HCT116 (cell line): Measurements from ENCODE around the gene SAMD13.

ENCODE experiments used
- CEBPB ChIP-seq: IDR thresholded peaks from 2 replicates; pipeline ENCODE4 v1.6.1; 2012; ENCODE audit warnings: low read depth
- EZH2 ChIP-seq: fragments of 200-600 bp; sonication (generic); IDR thresholded peaks from 2 replicates; pipeline ENCODE4 v1.6.1; 2017; ENCODE audit warnings: antibody characterized with exemption, mixed run types
- POLR2A ChIP-seq: IDR thresholded peaks from 2 replicates; pipeline ENCODE4 v1.7.0; 2011; ENCODE audit warnings: borderline replicate concordance; ENCODE audit not compliant: insufficient read depth, insufficient read length; ENCODE audit errors: extremely low read depth
- SIN3A ChIP-seq: IDR thresholded peaks from 2 replicates; pipeline ENCODE4 v1.6.1; 2012; ENCODE audit warnings: low read depth
- YY1 ChIP-seq: IDR thresholded peaks from 2 replicates; pipeline ENCODE4 v1.6.1; 2011; ENCODE audit warnings: low read length, low read depth, moderate library complexity, mild to moderate bottlenecking; ENCODE audit not compliant: insufficient replicate concordance; ENCODE audit errors: extremely low read depth
- ZNF274 ChIP-seq: fragments of 200-500 bp; sonication (Bioruptor generic); IDR thresholded peaks from 2 replicates; pipeline ENCODE4 v1.6.1; 2014; ENCODE audit warnings: mild to moderate bottlenecking, low read depth, low read length, inconsistent platforms
- TF ChIP-seq, protein P1 (sequence below), 3 experiments: fragments of 200-600 bp in 1 of 3; sonication (generic) in 1 of 3; IDR thresholded peaks in 2 of 3; conservative IDR thresholded peaks in 1 of 3; 2 replicates each; pipeline ENCODE4 v1.5.1; 2012 to 2017; ENCODE audit warnings: low read depth in 2 of 3, low read length in 2 of 3, antibody characterized with exemption in 1 of 3, borderline replicate concordance in 1 of 3, control low read depth in 1 of 3, mild to moderate bottlenecking in 1 of 3, mixed read lengths in 1 of 3, mixed run types in 1 of 3, moderate library complexity in 1 of 3; ENCODE audit not compliant: insufficient read depth in 1 of 3
- TF ChIP-seq, protein P2 (sequence below): IDR thresholded peaks from 2 replicates; pipeline ENCODE4 v1.6.1; 2012
- TF ChIP-seq, protein P3 (sequence below): IDR thresholded peaks from 2 replicates; pipeline ENCODE4 v1.6.1; 2011; ENCODE audit warnings: mild to moderate bottlenecking, low read length, moderate library complexity; ENCODE audit not compliant: insufficient replicate concordance; ENCODE audit errors: extremely low read depth
- TF ChIP-seq, protein P4 (sequence below): IDR thresholded peaks from 2 replicates; pipeline ENCODE4 v1.6.1; 2012; ENCODE audit warnings: low read depth

DNA sequence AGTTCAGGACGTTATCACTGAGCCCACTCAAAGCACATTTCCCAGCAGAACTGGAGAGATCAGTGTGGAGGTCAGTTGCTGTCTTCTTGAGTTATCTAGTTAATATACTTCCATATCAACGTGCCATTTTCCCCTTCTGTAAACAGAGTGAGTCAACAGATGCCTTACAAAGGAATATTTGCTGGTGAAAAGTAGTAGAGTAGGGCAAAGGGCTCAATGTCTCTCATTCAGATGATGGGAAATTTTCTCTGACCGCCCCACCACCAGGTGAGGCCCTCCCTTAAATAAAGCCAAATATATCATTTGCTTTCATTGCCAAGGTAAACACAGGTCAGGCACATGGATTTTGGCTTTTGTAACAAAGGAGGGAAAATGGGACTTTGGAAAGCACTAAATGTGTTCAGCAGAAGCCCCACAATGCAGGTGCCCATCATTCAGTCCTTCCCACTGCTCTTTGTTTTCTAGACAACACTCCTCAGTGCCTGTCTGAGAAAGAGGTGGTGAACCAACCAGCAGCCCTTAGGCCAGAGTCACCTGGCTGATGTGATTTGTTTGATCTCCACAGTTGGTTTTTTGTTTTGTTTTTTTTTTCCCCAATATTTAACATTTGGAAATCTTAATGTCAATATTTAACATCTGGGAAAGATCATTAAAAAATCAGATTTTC, 40.5 kb upstream of the SAMD13 start:
- TF ChIP-seq, protein P1, sequence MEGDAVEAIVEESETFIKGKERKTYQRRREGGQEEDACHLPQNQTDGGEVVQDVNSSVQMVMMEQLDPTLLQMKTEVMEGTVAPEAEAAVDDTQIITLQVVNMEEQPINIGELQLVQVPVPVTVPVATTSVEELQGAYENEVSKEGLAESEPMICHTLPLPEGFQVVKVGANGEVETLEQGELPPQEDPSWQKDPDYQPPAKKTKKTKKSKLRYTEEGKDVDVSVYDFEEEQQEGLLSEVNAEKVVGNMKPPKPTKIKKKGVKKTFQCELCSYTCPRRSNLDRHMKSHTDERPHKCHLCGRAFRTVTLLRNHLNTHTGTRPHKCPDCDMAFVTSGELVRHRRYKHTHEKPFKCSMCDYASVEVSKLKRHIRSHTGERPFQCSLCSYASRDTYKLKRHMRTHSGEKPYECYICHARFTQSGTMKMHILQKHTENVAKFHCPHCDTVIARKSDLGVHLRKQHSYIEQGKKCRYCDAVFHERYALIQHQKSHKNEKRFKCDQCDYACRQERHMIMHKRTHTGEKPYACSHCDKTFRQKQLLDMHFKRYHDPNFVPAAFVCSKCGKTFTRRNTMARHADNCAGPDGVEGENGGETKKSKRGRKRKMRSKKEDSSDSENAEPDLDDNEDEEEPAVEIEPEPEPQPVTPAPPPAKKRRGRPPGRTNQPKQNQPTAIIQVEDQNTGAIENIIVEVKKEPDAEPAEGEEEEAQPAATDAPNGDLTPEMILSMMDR (IDR thresholded peaks at IDR 0.05 in 2 of 3, conservative IDR thresholded peaks at IDR 0.05 in 1 of 3; ENCODE audit: borderline replicate concordance in 1 of 3, insufficient read depth in 1 of 3, low read depth in 2 of 3, low read length in 2 of 3) = no peak
- TF ChIP-seq POLR2A = no peak
- TF ChIP-seq, protein P2, sequence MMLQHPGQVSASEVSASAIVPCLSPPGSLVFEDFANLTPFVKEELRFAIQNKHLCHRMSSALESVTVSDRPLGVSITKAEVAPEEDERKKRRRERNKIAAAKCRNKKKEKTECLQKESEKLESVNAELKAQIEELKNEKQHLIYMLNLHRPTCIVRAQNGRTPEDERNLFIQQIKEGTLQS = no peak
- no peak for TF ChIP-seq EZH2
- no peak for TF ChIP-seq ZNF274
- no peak for TF ChIP-seq YY1
- TF ChIP-seq SIN3A = no peak
- no peak for TF ChIP-seq CEBPB
- TF ChIP-seq, protein P3, sequence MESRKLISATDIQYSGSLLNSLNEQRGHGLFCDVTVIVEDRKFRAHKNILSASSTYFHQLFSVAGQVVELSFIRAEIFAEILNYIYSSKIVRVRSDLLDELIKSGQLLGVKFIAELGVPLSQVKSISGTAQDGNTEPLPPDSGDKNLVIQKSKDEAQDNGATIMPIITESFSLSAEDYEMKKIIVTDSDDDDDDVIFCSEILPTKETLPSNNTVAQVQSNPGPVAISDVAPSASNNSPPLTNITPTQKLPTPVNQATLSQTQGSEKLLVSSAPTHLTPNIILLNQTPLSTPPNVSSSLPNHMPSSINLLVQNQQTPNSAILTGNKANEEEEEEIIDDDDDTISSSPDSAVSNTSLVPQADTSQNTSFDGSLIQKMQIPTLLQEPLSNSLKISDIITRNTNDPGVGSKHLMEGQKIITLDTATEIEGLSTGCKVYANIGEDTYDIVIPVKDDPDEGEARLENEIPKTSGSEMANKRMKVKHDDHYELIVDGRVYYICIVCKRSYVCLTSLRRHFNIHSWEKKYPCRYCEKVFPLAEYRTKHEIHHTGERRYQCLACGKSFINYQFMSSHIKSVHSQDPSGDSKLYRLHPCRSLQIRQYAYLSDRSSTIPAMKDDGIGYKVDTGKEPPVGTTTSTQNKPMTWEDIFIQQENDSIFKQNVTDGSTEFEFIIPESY = no peak
- TF ChIP-seq, protein P4, sequence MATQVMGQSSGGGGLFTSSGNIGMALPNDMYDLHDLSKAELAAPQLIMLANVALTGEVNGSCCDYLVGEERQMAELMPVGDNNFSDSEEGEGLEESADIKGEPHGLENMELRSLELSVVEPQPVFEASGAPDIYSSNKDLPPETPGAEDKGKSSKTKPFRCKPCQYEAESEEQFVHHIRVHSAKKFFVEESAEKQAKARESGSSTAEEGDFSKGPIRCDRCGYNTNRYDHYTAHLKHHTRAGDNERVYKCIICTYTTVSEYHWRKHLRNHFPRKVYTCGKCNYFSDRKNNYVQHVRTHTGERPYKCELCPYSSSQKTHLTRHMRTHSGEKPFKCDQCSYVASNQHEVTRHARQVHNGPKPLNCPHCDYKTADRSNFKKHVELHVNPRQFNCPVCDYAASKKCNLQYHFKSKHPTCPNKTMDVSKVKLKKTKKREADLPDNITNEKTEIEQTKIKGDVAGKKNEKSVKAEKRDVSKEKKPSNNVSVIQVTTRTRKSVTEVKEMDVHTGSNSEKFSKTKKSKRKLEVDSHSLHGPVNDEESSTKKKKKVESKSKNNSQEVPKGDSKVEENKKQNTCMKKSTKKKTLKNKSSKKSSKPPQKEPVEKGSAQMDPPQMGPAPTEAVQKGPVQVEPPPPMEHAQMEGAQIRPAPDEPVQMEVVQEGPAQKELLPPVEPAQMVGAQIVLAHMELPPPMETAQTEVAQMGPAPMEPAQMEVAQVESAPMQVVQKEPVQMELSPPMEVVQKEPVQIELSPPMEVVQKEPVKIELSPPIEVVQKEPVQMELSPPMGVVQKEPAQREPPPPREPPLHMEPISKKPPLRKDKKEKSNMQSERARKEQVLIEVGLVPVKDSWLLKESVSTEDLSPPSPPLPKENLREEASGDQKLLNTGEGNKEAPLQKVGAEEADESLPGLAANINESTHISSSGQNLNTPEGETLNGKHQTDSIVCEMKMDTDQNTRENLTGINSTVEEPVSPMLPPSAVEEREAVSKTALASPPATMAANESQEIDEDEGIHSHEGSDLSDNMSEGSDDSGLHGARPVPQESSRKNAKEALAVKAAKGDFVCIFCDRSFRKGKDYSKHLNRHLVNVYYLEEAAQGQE = no peak
